K562 (cell line): Measurements from ENCODE around the gene SLC36A1.

Experiments used
- OTX1 ChIP-seq: fragments of 450-650 bp; formaldehyde crosslinking; IDR thresholded peaks from 2 replicates; pipeline ENCODE4 v1.4.0; 2022; ENCODE audit warnings: mild to moderate bottlenecking
- RBM39 ChIP-seq: fragments of 200-400 bp; formaldehyde crosslinking; optimal IDR thresholded peaks from 2 replicates; pipeline ENCODE3; 2018; ENCODE audit warnings: low read depth, low read length
- SIX5 ChIP-seq, 2 experiments: IDR thresholded peaks; 2 replicates each; pipeline ENCODE4 v1.6.1; 2011; ENCODE audit warnings: low read length in 2 of 2, borderline replicate concordance in 1 of 2, low read depth in 1 of 2, mild to moderate bottlenecking in 1 of 2, moderate library complexity in 1 of 2; ENCODE audit not compliant: insufficient read depth in 1 of 2
- SRF ChIP-seq, 2 experiments: fragments of 250-450, 450-650 bp in 1 of 2; sonication (Bioruptor Pico) in 1 of 2; sonication (generic) in 1 of 2; formaldehyde crosslinking; IDR thresholded peaks; 2 replicates each; pipeline versions ENCODE4 v1.5.0 to v1.5.1; 2020 to 2022; ENCODE audit warnings: mild to moderate bottlenecking in 1 of 2, missing genetic modification reagents in 1 of 2
- ZBTB1 ChIP-seq: sonication (generic); formaldehyde crosslinking; IDR thresholded peaks from 2 replicates; pipeline ENCODE4 v1.8.1; 2023; ENCODE audit warnings: missing genetic modification reagents, low read depth, mild to moderate bottlenecking, borderline replicate concordance
- TF ChIP-seq, protein P1 (sequence below), 3 experiments: IDR thresholded peaks in 2 of 3; conservative IDR thresholded peaks in 1 of 3; 2 replicates each; pipeline ENCODE4 v1.5.1; 2011 to 2012; ENCODE audit warnings: low read length in 3 of 3, mild to moderate bottlenecking in 3 of 3, control low read depth in 2 of 3, improper control_type of control experiment in 1 of 3, inconsistent platforms in 1 of 3, low read depth in 1 of 3, mixed read lengths in 1 of 3, moderate library complexity in 1 of 3; ENCODE audit not compliant: insufficient read depth in 2 of 3
- TF ChIP-seq, protein P2 (sequence below), 2 experiments: IDR thresholded peaks; 2 replicates each; pipeline ENCODE4 v1.6.1; 2011; ENCODE audit warnings: borderline replicate concordance in 1 of 2, control low read depth in 1 of 2, low read depth in 1 of 2, low read length in 1 of 2, mild to moderate bottlenecking in 1 of 2, mixed read lengths in 1 of 2, moderate library complexity in 1 of 2; ENCODE audit not compliant: insufficient read depth in 1 of 2, insufficient read length in 1 of 2, poor library complexity in 1 of 2, severe bottlenecking in 1 of 2; ENCODE audit errors: extremely low read depth in 1 of 2
- TF ChIP-seq, protein P3 (sequence below): sonication (generic); formaldehyde crosslinking; IDR thresholded peaks from 2 replicates; pipeline ENCODE4 v1.9.0; 2022; ENCODE audit warnings: mild to moderate bottlenecking, missing genetic modification reagents

DNA sequence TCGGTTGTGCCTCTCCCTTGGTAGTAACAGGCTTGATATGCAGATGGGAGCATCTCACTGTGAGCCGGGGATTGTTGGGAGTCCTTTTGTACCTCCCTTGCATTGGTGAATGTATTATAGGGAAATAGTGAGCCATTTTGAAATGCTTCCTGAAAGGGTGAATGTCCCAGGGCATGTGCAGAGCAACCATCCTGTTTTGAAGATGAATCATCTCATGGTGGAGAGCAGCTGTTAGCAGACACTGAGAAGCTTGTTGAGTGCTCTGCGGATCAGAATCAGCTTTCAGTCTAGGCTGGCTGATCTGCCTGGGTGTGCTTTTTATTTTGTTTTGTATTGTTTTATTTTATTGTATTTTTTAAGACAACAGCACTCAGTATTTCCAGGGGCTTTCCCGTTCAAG, 29.7 kb downstream of the SLC36A1 start:
- TF ChIP-seq, protein P1, sequence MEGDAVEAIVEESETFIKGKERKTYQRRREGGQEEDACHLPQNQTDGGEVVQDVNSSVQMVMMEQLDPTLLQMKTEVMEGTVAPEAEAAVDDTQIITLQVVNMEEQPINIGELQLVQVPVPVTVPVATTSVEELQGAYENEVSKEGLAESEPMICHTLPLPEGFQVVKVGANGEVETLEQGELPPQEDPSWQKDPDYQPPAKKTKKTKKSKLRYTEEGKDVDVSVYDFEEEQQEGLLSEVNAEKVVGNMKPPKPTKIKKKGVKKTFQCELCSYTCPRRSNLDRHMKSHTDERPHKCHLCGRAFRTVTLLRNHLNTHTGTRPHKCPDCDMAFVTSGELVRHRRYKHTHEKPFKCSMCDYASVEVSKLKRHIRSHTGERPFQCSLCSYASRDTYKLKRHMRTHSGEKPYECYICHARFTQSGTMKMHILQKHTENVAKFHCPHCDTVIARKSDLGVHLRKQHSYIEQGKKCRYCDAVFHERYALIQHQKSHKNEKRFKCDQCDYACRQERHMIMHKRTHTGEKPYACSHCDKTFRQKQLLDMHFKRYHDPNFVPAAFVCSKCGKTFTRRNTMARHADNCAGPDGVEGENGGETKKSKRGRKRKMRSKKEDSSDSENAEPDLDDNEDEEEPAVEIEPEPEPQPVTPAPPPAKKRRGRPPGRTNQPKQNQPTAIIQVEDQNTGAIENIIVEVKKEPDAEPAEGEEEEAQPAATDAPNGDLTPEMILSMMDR (IDR thresholded peaks at IDR 0.05 in 2 of 3, conservative IDR thresholded peaks at IDR 0.05 in 1 of 3; ENCODE audit: insufficient read depth in 2 of 3, low read depth in 1 of 3, low read length in 3 of 3) = no peak
- TF ChIP-seq SIX5 (IDR thresholded peaks at IDR 0.05; ENCODE audit: borderline replicate concordance in 1 of 2, insufficient read depth in 1 of 2, low read depth in 1 of 2, low read length in 2 of 2) (no peak), SRF (CRISPR knock-in tag; IDR thresholded peaks at IDR 0.05) (no peak), RBM39 (no peak), OTX1 (CRISPR knock-in tag) (no peak), ZBTB1 (CRISPR knock-in tag) (no peak)
- TF ChIP-seq, protein P2, sequence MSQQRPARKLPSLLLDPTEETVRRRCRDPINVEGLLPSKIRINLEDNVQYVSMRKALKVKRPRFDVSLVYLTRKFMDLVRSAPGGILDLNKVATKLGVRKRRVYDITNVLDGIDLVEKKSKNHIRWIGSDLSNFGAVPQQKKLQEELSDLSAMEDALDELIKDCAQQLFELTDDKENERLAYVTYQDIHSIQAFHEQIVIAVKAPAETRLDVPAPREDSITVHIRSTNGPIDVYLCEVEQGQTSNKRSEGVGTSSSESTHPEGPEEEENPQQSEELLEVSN (IDR thresholded peaks at IDR 0.05; ENCODE audit: borderline replicate concordance in 1 of 2, extremely low read depth in 1 of 2, insufficient read depth in 1 of 2, insufficient read length in 1 of 2, low read depth in 1 of 2, low read length in 1 of 2, poor library complexity in 1 of 2, severe bottlenecking in 1 of 2) = no peak
- TF ChIP-seq, protein P3, sequence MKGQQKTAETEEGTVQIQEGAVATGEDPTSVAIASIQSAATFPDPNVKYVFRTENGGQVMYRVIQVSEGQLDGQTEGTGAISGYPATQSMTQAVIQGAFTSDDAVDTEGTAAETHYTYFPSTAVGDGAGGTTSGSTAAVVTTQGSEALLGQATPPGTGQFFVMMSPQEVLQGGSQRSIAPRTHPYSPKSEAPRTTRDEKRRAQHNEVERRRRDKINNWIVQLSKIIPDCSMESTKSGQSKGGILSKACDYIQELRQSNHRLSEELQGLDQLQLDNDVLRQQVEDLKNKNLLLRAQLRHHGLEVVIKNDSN (CRISPR knock-in tag) = no peak
